HG02970 (cell line): ENCODE data around the gene WDR11.

ENCODE experiments used
- ATAC-seq: cut with Tn5 transposase; IDR thresholded peaks from one replicate; pipeline ENCODE4 v1.9.1; 2021; ENCODE audit warnings: mild to moderate bottlenecking, moderate library complexity, moderate number of reproducible peaks; ENCODE audit not compliant: unreplicated experiment, low FRiP score

The WDR11 gene

GRCh38 chr10:120943542-120943941, 92.4 kb downstream of the WDR11 start:
- ATAC-seq, result no peak

GRCh38 chr10:120944586-120945125, 93.5 kb downstream of the WDR11 start:
- ATAC-seq, result no peak

- no peak for ATAC-seq
Observed at GRCh38 chr10:120945182-120945581, 94.0 kb downstream of the WDR11 start.

GRCh38 chr10:120945801-120946302, 94.7 kb downstream of the WDR11 start:
- ATAC-seq, result no peak

- ATAC-seq, result no peak
Observed at GRCh38 chr10:120946497-120946896, 95.3 kb downstream of the WDR11 start.

- no peak for ATAC-seq
Observed at GRCh38 chr10:120948889-120949608, 97.9 kb downstream of the WDR11 start.

GRCh38 chr10:120949609-120950031, 98.5 kb downstream of the WDR11 start:
- ATAC-seq, result no peak

- no peak for ATAC-seq
Observed at GRCh38 chr10:120950051-120950561, 98.9 kb downstream of the WDR11 start.

GRCh38 chr10:120951288-120951687, 100.1 kb downstream of the WDR11 start:
- ATAC-seq, result no peak

GRCh38 chr10:120953897-120954296, 102.7 kb downstream of the WDR11 start:
- ATAC-seq, result no peak
